ENCODE data around the gene HS6ST3.

- TF ChIP-seq CTCF (IDR thresholded peaks at IDR 0.05 in 2 of 3, conservative IDR thresholded peaks at IDR 0.05 in 1 of 3; ENCODE audit: insufficient read depth in 2 of 3, low read depth in 1 of 3, low read length in 3 of 3) (peak; percentile 9 to 55 (median 43); a peak in 4 of 6 replicates), RB1 (IDR thresholded peaks at IDR 0.05; ENCODE audit: low read depth) (no peak), ATF6 (CRISPR knock-in tag; IDR thresholded peaks at IDR 0.05) (no peak), TBP (optimal IDR thresholded peaks at IDR 0.05; ENCODE audit: low read depth, low read length) (no peak), TFAP4 (CRISPR knock-in tag; IDR thresholded peaks at IDR 0.05; ENCODE audit: borderline replicate concordance) (no peak), RFX5 (IDR thresholded peaks at IDR 0.05; ENCODE audit: low read depth, low read length) (no peak), TARDBP (IDR thresholded peaks at IDR 0.05) (no peak), POLR2AphosphoS2 (IDR thresholded peaks at IDR 0.05; ENCODE audit: low read length) (no peak), HDAC2 (IDR thresholded peaks at IDR 0.05) (no peak), ZNF274 (IDR thresholded peaks at IDR 0.05; ENCODE audit: borderline replicate concordance, low read depth, low read length) (no peak), CUX1 (CRISPR knock-in tag; IDR thresholded peaks at IDR 0.05) (no peak), SMARCE1 (IDR thresholded peaks at IDR 0.05) (no peak)
These were observed 13.9 kb upstream of the HS6ST3 start for GRCh38 chr13:96075953-96076543.
